GM12878 (cell line): ENCODE results near the gene USP31. TPM values are rescaled to one million over a fixed set of nuclear protein-coding genes. Genes with fewer than 3 reads are reported as not detected.

Source experiments
- BACH1 ChIP-seq: fragments of 450-650 bp; IDR thresholded peaks from 2 replicates; pipeline ENCODE4 v1.6.1; 2017; ENCODE audit warnings: mild to moderate bottlenecking, borderline replicate concordance
- CHD4 ChIP-seq: fragments of 200-600 bp; sonication (generic); IDR thresholded peaks from 2 replicates; pipeline ENCODE4 v1.6.1; 2016; ENCODE audit warnings: mild to moderate bottlenecking
- CREM ChIP-seq: IDR thresholded peaks from 2 replicates; pipeline ENCODE4 v1.6.1; 2014; ENCODE audit warnings: antibody characterized with exemption, low read depth
- CTCF ChIP-seq, 3 experiments: IDR thresholded peaks in 2 of 3; conservative IDR thresholded peaks in 1 of 3; 2 replicates each; pipeline ENCODE4 v1.5.1; 2011; ENCODE audit warnings: low read depth in 3 of 3, low read length in 3 of 3, mild to moderate bottlenecking in 3 of 3, control low read depth in 2 of 3, moderate library complexity in 2 of 3, inconsistent platforms in 1 of 3, mixed read lengths in 1 of 3; ENCODE audit not compliant: control insufficient read depth in 2 of 3, insufficient read depth in 1 of 3; ENCODE audit errors: extremely low read depth in 1 of 3
- DPF2 ChIP-seq: fragments of 450-650 bp; IDR thresholded peaks from 2 replicates; pipeline ENCODE4 v1.6.1; 2017; ENCODE audit warnings: mild to moderate bottlenecking
- EP300 ChIP-seq, 2 experiments: fragments of 150-350 bp in 1 of 2; IDR thresholded peaks; 2 replicates each; pipeline ENCODE4 v1.6.1; 2011 to 2012; ENCODE audit warnings: low read depth in 2 of 2, low read length in 2 of 2, borderline replicate concordance in 1 of 2, improper control_type of control experiment in 1 of 2, inconsistent platforms in 1 of 2; ENCODE audit not compliant: control insufficient read depth in 1 of 2
- GATAD2B ChIP-seq: fragments of 450-650 bp; conservative IDR thresholded peaks from 2 replicates; pipeline ENCODE4 v1.6.1; 2017; ENCODE audit warnings: low read depth, mild to moderate bottlenecking, moderate library complexity
- IKZF1 ChIP-seq: fragments of 450-650 bp; conservative IDR thresholded peaks from 2 replicates; pipeline ENCODE4 v1.6.1; 2017; ENCODE audit warnings: antibody characterized with exemption, mild to moderate bottlenecking
- JUNB ChIP-seq: IDR thresholded peaks from 2 replicates; pipeline ENCODE4 v1.6.1; 2016; ENCODE audit warnings: antibody characterized with exemption, mild to moderate bottlenecking
- NBN ChIP-seq: fragments of 450-650 bp; IDR thresholded peaks from 2 replicates; pipeline ENCODE4 v1.6.1; 2016
- NR2C1 ChIP-seq: fragments of 450-650 bp; IDR thresholded peaks from 2 replicates; pipeline ENCODE4 v1.6.1; 2017; ENCODE audit warnings: antibody characterized with exemption, mild to moderate bottlenecking, moderate library complexity
- NR2F1 ChIP-seq: fragments of 450-650 bp; conservative IDR thresholded peaks from 2 replicates; pipeline ENCODE4 v1.6.1; 2017; ENCODE audit warnings: mild to moderate bottlenecking
- RAD21 ChIP-seq: IDR thresholded peaks from 2 replicates; pipeline ENCODE4 v1.6.1; 2011; ENCODE audit warnings: mild to moderate bottlenecking, low read depth, low read length, moderate library complexity; ENCODE audit not compliant: insufficient read depth
- REST ChIP-seq: IDR thresholded peaks from 2 replicates; pipeline ENCODE4 v1.6.1; 2012; ENCODE audit warnings: mild to moderate bottlenecking, low read depth, low read length
- RFX5 ChIP-seq: IDR thresholded peaks from 2 replicates; pipeline ENCODE4 v1.6.1; 2011; ENCODE audit warnings: low read depth, low read length, improper control_type of control experiment
- RUNX3 ChIP-seq: IDR thresholded peaks from 2 replicates; pipeline ENCODE4 v1.6.1; 2012; ENCODE audit warnings: low read length, inconsistent platforms
- SMC3 ChIP-seq: IDR thresholded peaks from 2 replicates; pipeline ENCODE4 v1.6.1; 2011; ENCODE audit warnings: low read length, improper control_type of control experiment, borderline replicate concordance
- SPI1 ChIP-seq: IDR thresholded peaks from 2 replicates; pipeline ENCODE4 v1.6.1; 2011; ENCODE audit warnings: low read depth, mild to moderate bottlenecking, low read length, moderate library complexity, borderline replicate concordance; ENCODE audit not compliant: insufficient read depth
- SREBF2 ChIP-seq: IDR thresholded peaks from 2 replicates; pipeline ENCODE4 v1.6.1; 2012; ENCODE audit warnings: mild to moderate bottlenecking, low read length
- TCF12 ChIP-seq: IDR thresholded peaks from 2 replicates; pipeline ENCODE4 v1.6.1; 2011; ENCODE audit warnings: low read depth, mild to moderate bottlenecking, low read length
- ZNF384 ChIP-seq: IDR thresholded peaks from 2 replicates; pipeline ENCODE4 v1.6.1; 2012; ENCODE audit warnings: low read depth, mild to moderate bottlenecking, low read length, improper control_type of control experiment, borderline replicate concordance
- polyA plus RNA-seq, 11 experiments: library from polyadenylated mRNA; depleted of rRNA in 4 of 11; unstranded in 6 of 11; stranded (reverse) in 5 of 11; fragments of >200 nt; fragmentation: Nextera tagmentation in 4 of 11; fragmentation: Illumina TruSeq in 1 of 11; extraction: Ambion mirVana in 4 of 11; extraction: Trizol in 1 of 11; gene quantifications; 1 replicate in 1 of 11; 2 replicates in 10 of 11; pipeline versions ENCODE4 v1.2.1 to v1.2.3, GENCODE V29; 2011 to 2016; ENCODE audit warnings: inconsistent platforms in 2 of 11, missing spikeins in 2 of 11, low read depth in 1 of 11
- total RNA-seq, 4 experiments: library from RNA; depleted of rRNA in 3 of 4; stranded (reverse); fragments of >200 nt in 3 of 4; fragmentation: Illumina TruSeq in 1 of 4; extraction: Trizol in 1 of 4; gene quantifications; 2 replicates each; pipeline versions ENCODE4 v1.2.1 to v1.2.3, GENCODE V29; 2013 to 2021
- TF ChIP-seq, protein P1 (sequence below): IDR thresholded peaks from 2 replicates; pipeline ENCODE4 v1.6.1; 2011; ENCODE audit warnings: low read depth, mild to moderate bottlenecking, low read length, moderate library complexity, borderline replicate concordance; ENCODE audit errors: extremely low read depth
- TF ChIP-seq, protein P2 (sequence below): fragments of 450-650 bp; IDR thresholded peaks from 2 replicates; pipeline ENCODE4 v1.6.1; 2017; ENCODE audit warnings: mild to moderate bottlenecking, low read depth, inconsistent platforms; ENCODE audit not compliant: poor library complexity, severe bottlenecking

The USP31 gene
- total and polyA plus RNA-seq, 10 of the 15 experiments (the other 5 are each of a cell fraction or from before 2014, with no cell fraction given) = 0.87 to 6.5 (median 3.2) TPM

DNA sequence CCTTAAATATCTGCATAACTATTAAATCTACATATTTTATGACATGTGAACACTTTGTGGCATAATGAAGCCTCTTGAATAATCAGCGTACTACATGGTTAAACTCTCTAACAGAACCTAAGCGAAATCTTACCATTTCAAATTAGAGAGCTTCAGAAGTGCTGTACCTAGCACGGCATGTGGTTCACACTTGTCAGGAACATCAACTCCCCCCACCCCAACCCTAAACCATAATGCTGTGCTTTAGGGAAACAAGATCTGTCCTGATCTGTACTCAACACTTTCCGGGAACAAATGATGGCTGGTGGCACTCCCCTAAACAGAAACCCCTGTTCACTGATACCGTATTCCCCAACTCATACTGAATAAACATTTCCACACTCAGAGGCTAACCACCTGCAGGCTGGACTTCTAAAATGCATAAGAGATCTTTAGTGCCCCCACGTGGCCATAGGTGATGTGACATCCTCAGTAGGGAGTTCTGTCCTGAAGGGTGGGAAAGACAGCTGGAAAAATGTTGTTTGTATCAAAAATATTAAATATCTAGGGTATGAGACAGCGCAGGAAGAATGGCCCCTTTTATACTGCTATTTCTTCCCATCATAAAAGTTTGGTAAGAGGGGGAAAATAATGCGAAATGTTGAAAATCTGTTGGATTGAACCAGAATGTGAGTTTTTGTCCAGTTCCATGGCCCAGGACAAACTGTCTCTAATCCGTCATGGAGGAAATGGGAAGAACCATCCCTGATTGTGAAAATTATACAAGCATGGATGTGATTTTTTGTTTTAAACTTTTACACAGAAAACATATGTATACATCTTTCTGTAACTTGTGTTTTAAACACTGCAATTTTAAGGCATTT, 88.6 kb downstream of the USP31 start (continued):
- TF ChIP-seq CHD4 (no peak), SMC3 (peak; percentile 73; the same call in 1 of the 2 replicates), TCF12 (no peak), RFX5 (no peak), RAD21 (peak; percentile 79), NR2C1 (no peak), RUNX3 (0 out of 2 replicates have a peak, but pooled peaks have one; percentile 10), JUNB (no peak), NR2F1 (no peak), NBN (peak; percentile 18; the same call in 1 of the 2 replicates), SREBF2 (no peak), CTCF (IDR thresholded peaks at IDR 0.05 in 2 of 3, conservative IDR thresholded peaks at IDR 0.05 in 1 of 3; ENCODE audit: control insufficient read depth in 2 of 3, extremely low read depth in 1 of 3, insufficient read depth in 1 of 3, low read depth in 3 of 3, low read length in 3 of 3) (peak; percentile 78 to 83 (median 79)), ZNF384 (no peak), SPI1 (no peak), IKZF1 (no peak), BACH1 (no peak), REST (no peak), GATAD2B (no peak), CREM (no peak), DPF2 (no peak), EP300 (IDR thresholded peaks at IDR 0.05; ENCODE audit: borderline replicate concordance in 1 of 2, control insufficient read depth in 1 of 2, low read depth in 2 of 2, low read length in 2 of 2) (no peak)
- TF ChIP-seq, protein P1, sequence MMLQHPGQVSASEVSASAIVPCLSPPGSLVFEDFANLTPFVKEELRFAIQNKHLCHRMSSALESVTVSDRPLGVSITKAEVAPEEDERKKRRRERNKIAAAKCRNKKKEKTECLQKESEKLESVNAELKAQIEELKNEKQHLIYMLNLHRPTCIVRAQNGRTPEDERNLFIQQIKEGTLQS = no peak
- TF ChIP-seq, protein P2, sequence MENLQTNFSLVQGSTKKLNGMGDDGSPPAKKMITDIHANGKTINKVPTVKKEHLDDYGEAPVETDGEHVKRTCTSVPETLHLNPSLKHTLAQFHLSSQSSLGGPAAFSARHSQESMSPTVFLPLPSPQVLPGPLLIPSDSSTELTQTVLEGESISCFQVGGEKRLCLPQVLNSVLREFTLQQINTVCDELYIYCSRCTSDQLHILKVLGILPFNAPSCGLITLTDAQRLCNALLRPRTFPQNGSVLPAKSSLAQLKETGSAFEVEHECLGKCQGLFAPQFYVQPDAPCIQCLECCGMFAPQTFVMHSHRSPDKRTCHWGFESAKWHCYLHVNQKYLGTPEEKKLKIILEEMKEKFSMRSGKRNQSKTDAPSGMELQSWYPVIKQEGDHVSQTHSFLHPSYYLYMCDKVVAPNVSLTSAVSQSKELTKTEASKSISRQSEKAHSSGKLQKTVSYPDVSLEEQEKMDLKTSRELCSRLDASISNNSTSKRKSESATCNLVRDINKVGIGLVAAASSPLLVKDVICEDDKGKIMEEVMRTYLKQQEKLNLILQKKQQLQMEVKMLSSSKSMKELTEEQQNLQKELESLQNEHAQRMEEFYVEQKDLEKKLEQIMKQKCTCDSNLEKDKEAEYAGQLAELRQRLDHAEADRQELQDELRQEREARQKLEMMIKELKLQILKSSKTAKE = no peak
